Stimulated activated naive B cell treated with anti-CD40 and anti-IgM and Interleukin-4, amounts not matched to agents 10 μg/mL and 1 μg/mL and 100 μg/mL, for 72 hours (primary cell): ENCODE data around the gene SPOCK3.
"Not testable (repeated sequence)": the region's sequence is repeated elsewhere in the genome, so short reads cannot be mapped to it uniquely, and the experiment has no call there.

Experiments used
- ATAC-seq, 2 donors: fragments of 150-1000 bp; cut with Tn5 transposase; replicated peaks; 2 replicates each; pipeline ENCODE4 v1.10.0; 2021; ENCODE audit warnings: moderate library complexity in 1 of 2
- DNase-seq: peaks from one replicate; pipeline ENCODE4 v3.0.0; 2021
- H3K27ac Mint-ChIP-seq: one replicate; pipeline ENCODE4 v1.8.0; 2022; ENCODE audit warnings: mild to moderate bottlenecking, mixed read lengths
- H3K27me3 Mint-ChIP-seq, 2 donors: one replicate each; pipeline ENCODE4 v1.8.0; 2022; ENCODE audit warnings: mixed read lengths in 2 of 2
- H3K36me3 Mint-ChIP-seq, 2 donors: one replicate each; pipeline ENCODE4 v1.8.0; 2022; ENCODE audit warnings: mixed read lengths in 2 of 2, mild to moderate bottlenecking in 1 of 2
- H3K4me1 Mint-ChIP-seq, 2 donors: one replicate each; pipeline ENCODE4 v1.8.0; 2022; ENCODE audit warnings: mixed read lengths in 2 of 2, mild to moderate bottlenecking in 1 of 2
- H3K4me3 Mint-ChIP-seq, 2 donors: one replicate each; pipeline ENCODE4 v1.8.0; 2022; ENCODE audit warnings: mild to moderate bottlenecking in 2 of 2, mixed read lengths in 2 of 2, moderate library complexity in 1 of 2
- H3K9me3 Mint-ChIP-seq, 2 donors: one replicate each; pipeline ENCODE4 v1.8.0; 2022; ENCODE audit warnings: mixed read lengths in 2 of 2, mild to moderate bottlenecking in 1 of 2

SPOCK3 gene

GRCh38 chr4:166726832-166727231, 507.5 kb downstream of the SPOCK3 start:
- no peaks in the 10 kb centered on the region for H3K36me3 Mint-ChIP-seq
- no peak for DNase-seq
- no peaks in the 10 kb centered on the region for H3K4me1 Mint-ChIP-seq
- peaks cover under 1 to 4% of the 10 kb centered on the region in 2 donors for H3K9me3 Mint-ChIP-seq
- H3K4me3 Mint-ChIP-seq, result no peak overlapping the region
- H3K27me3 Mint-ChIP-seq, result no peaks in the 10 kb centered on the region
- no peak for ATAC-seq
- no peak overlapping the region for H3K27ac Mint-ChIP-seq

- H3K4me3 Mint-ChIP-seq, result no peak overlapping the region
- DNase-seq (no peak), ATAC-seq (no peak)
- H3K9me3 Mint-ChIP-seq, result peaks cover 10 to 11% of the 10 kb centered on the region in 2 donors
- H3K27me3 Mint-ChIP-seq, result no peaks in the 10 kb centered on the region
- H3K4me1 Mint-ChIP-seq, result no peaks in the 10 kb centered on the region
- no peaks in the 10 kb centered on the region for H3K36me3 Mint-ChIP-seq
- H3K27ac Mint-ChIP-seq, result no peak overlapping the region
Measured at GRCh38 chr4:166724369-166724768, 509.9 kb downstream of the SPOCK3 start.

GRCh38 chr4:166723532-166724140, 510.7 kb downstream of the SPOCK3 start:
- Mint-ChIP-seq H3K27me3 (no peaks in the 10 kb centered on the region), H3K36me3 (no peaks in the 10 kb centered on the region), H3K4me1 (no peaks in the 10 kb centered on the region), H3K9me3 (peaks cover 11 to 17% of the 10 kb centered on the region in 2 donors), H3K4me3 (no peak overlapping the region), H3K27ac (no peak overlapping the region)
- no peak for DNase-seq
- no peak for ATAC-seq

GRCh38 chr4:166715748-166716713, 518.3 kb downstream of the SPOCK3 start:
- H3K4me3 Mint-ChIP-seq, H3K27me3 Mint-ChIP-seq, H3K4me1 Mint-ChIP-seq, H3K27ac Mint-ChIP-seq, H3K36me3 Mint-ChIP-seq, ATAC-seq, DNase-seq: not testable (repeated sequence)
- peaks cover 18 to 33% of the 10 kb centered on the region in 2 donors for H3K9me3 Mint-ChIP-seq

- DNase-seq, result no peak
- no peaks in the 10 kb centered on the region for H3K4me1 Mint-ChIP-seq
- H3K27ac Mint-ChIP-seq, result no peak overlapping the region
- no peak for ATAC-seq
- H3K4me3 Mint-ChIP-seq, result no peak overlapping the region
- H3K36me3 Mint-ChIP-seq, result no peaks in the 10 kb centered on the region
- H3K9me3 Mint-ChIP-seq, result peaks cover 11 to 12% of the 10 kb centered on the region in 2 donors
- no peaks in the 10 kb centered on the region for H3K27me3 Mint-ChIP-seq
Measured at GRCh38 chr4:166700592-166700991, 533.7 kb downstream of the SPOCK3 start.

- ATAC-seq (no peak), DNase-seq (no peak)
- Mint-ChIP-seq H3K4me3 (no peak overlapping the region), H3K27ac (no peak overlapping the region), H3K4me1 (no peaks in the 10 kb centered on the region), H3K36me3 (no peaks in the 10 kb centered on the region), H3K9me3 (peaks cover 1 to 5% of the 10 kb centered on the region in 2 donors), H3K27me3 (no peaks in the 10 kb centered on the region)
Measured at GRCh38 chr4:166688835-166689234, 545.5 kb downstream of the SPOCK3 start.

- H3K36me3 Mint-ChIP-seq, result no peaks in the 10 kb centered on the region
- DNase-seq (no peak), ATAC-seq (no peak)
- no peaks in the 10 kb centered on the region for H3K27me3 Mint-ChIP-seq
- H3K9me3 Mint-ChIP-seq, result peaks cover 3 to 5% of the 10 kb centered on the region in 2 donors
- H3K4me1 Mint-ChIP-seq, result no peaks in the 10 kb centered on the region
- H3K4me3 Mint-ChIP-seq, result no peak overlapping the region
- H3K27ac Mint-ChIP-seq, result no peak overlapping the region
Measured at GRCh38 chr4:166687828-166688227, 546.5 kb downstream of the SPOCK3 start.
